GM23248 (cell line): ENCODE measurements around the gene GALNT5.

ENCODE experiments used
- EZH2 ChIP-seq: fragments of 200-600 bp; sonication (generic); IDR thresholded peaks from 2 replicates; pipeline ENCODE4 v1.6.1; 2018; ENCODE audit warnings: antibody characterized with exemption, mild to moderate bottlenecking; ENCODE audit not compliant: insufficient read depth, poor library complexity, severe bottlenecking
- EZH2phosphoT487 ChIP-seq: fragments of 200-600 bp; sonication (generic); IDR thresholded peaks from 2 replicates; pipeline ENCODE4 v1.6.1; 2018; ENCODE audit warnings: antibody characterized with exemption, moderate library complexity, mild to moderate bottlenecking, low read depth; ENCODE audit not compliant: insufficient read depth

DNA sequence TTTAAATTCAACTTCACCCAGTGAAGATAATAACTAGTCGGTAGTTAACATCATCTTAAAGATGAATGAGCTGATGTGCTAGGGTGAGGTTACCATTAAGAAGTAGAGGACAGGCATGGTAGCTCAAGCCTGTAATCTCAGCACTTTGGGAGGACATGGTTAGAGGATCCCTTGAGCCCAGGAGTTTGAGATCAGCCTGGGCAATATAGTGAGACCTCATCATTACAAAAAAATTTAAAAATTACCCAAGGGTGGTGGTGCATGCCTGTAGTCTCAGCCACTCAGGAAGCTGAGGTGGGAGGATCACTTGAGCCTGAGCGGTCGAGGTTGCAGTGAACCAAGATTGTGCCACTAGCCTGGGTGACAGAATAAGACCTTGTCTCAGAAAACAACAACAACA is 4.7 kb downstream of the GALNT5 start:
- TF ChIP-seq EZH2 (no peak), EZH2phosphoT487 (no peak)
